Liver (tissue), 9 donors: Measurements from ENCODE around the gene PIGL. TPM values are rescaled to one million over a fixed set of nuclear protein-coding genes. Genes with fewer than 3 reads are reported as not detected.
"Not testable (repeated sequence)": the region's sequence is repeated elsewhere in the genome, so short reads cannot be mapped to it uniquely, and the experiment has no call there.

Source experiments
- DNase-seq: peaks from one replicate; pipeline ENCODE4 v3.0.0-alpha.2; 2017; ENCODE audit warnings: low spot score
- H3K27ac ChIP-seq, 2 donors: one replicate each; pipeline ENCODE4 v1.7.0; 2013; ENCODE audit warnings: inconsistent platforms in 2 of 2, low read length in 2 of 2, control low read depth in 1 of 2, low read depth in 1 of 2, mild to moderate bottlenecking in 1 of 2
- H3K27me3 ChIP-seq, 4 donors: one replicate each; pipeline versions ENCODE4 v1.6.1 to v1.7.0; 2013; ENCODE audit warnings: low read length in 3 of 4, inconsistent platforms in 1 of 4, mild to moderate bottlenecking in 1 of 4, moderate library complexity in 1 of 4; ENCODE audit not compliant: control insufficient read depth in 4 of 4, insufficient read depth in 4 of 4
- H3K36me3 ChIP-seq, 4 donors: one replicate each; pipeline versions ENCODE4 v1.6.1 to v1.7.0; 2013; ENCODE audit warnings: low read length in 3 of 4, mild to moderate bottlenecking in 3 of 4, low read depth in 1 of 4, moderate library complexity in 1 of 4; ENCODE audit not compliant: control insufficient read depth in 4 of 4, insufficient read depth in 3 of 4
- H3K4me1 ChIP-seq, 4 donors: one replicate each; pipeline versions ENCODE4 v1.6.1 to v1.7.0; 2013; ENCODE audit warnings: low read length in 3 of 4, mild to moderate bottlenecking in 3 of 4, moderate library complexity in 1 of 4; ENCODE audit not compliant: control insufficient read depth in 4 of 4, insufficient read depth in 4 of 4
- H3K4me3 ChIP-seq, 3 donors: one replicate each; pipeline versions ENCODE4 v1.6.1 to v1.7.0; 2013; ENCODE audit warnings: low read length in 3 of 3, control low read depth in 1 of 3, low read depth in 1 of 3, mild to moderate bottlenecking in 1 of 3
- H3K9ac ChIP-seq, 2 donors: one replicate each; pipeline ENCODE4 v1.7.0; 2013; ENCODE audit warnings: low read length in 2 of 2, mild to moderate bottlenecking in 2 of 2, moderate library complexity in 2 of 2, control low read depth in 1 of 2, low read depth in 1 of 2
- H3K9me3 ChIP-seq, 4 donors: one replicate each; pipeline versions ENCODE4 v1.6.1 to v1.7.0; 2013; ENCODE audit warnings: low read length in 3 of 4; ENCODE audit not compliant: control insufficient read depth in 4 of 4
- EGR1 ChIP-seq, 2 donors: IDR thresholded peaks; 2 replicates each; pipeline ENCODE4 v1.6.1; 2016 to 2018; ENCODE audit warnings: antibody characterized with exemption in 2 of 2, low read depth in 2 of 2
- FOXA1 ChIP-seq: IDR thresholded peaks from 2 replicates; pipeline ENCODE4 v1.6.1; 2016; ENCODE audit warnings: antibody characterized with exemption
- GABPA ChIP-seq, 2 donors: IDR thresholded peaks in 1 of 2; conservative IDR thresholded peaks in 1 of 2; 2 replicates each; pipeline ENCODE4 v1.6.1; 2016; ENCODE audit warnings: antibody characterized with exemption in 2 of 2, mild to moderate bottlenecking in 1 of 2, moderate library complexity in 1 of 2
- HNF4A ChIP-seq, 2 donors: conservative IDR thresholded peaks; 2 replicates each; pipeline ENCODE4 v1.6.1; 2016; ENCODE audit warnings: antibody characterized with exemption in 2 of 2, mild to moderate bottlenecking in 2 of 2
- HNF4G ChIP-seq: IDR thresholded peaks from 2 replicates; pipeline ENCODE4 v1.6.1; 2016; ENCODE audit warnings: antibody characterized with exemption
- JUND ChIP-seq, 2 donors: IDR thresholded peaks; 2 replicates each; pipeline ENCODE4 v1.6.1; 2016; ENCODE audit warnings: antibody characterized with exemption in 2 of 2
- MAX ChIP-seq: IDR thresholded peaks from 2 replicates; pipeline ENCODE4 v1.6.1; 2016; ENCODE audit warnings: antibody characterized with exemption
- RAD21 ChIP-seq, 2 donors: IDR thresholded peaks; 2 replicates each; pipeline ENCODE4 v1.6.1; 2016; ENCODE audit warnings: antibody characterized with exemption in 2 of 2, mild to moderate bottlenecking in 2 of 2
- RXRA ChIP-seq, 2 donors: IDR thresholded peaks; 2 replicates each; pipeline ENCODE4 v1.6.1; 2017 to 2018; ENCODE audit warnings: antibody characterized with exemption in 2 of 2, mild to moderate bottlenecking in 1 of 2
- SP1 ChIP-seq: IDR thresholded peaks from 2 replicates; pipeline ENCODE4 v1.6.1; 2018; ENCODE audit warnings: antibody characterized with exemption, mild to moderate bottlenecking
- TAF1 ChIP-seq: conservative IDR thresholded peaks from 2 replicates; pipeline ENCODE4 v1.6.1; 2016; ENCODE audit warnings: antibody characterized with exemption, mild to moderate bottlenecking
- YY1 ChIP-seq: IDR thresholded peaks from 2 replicates; pipeline ENCODE4 v1.6.1; 2016; ENCODE audit warnings: antibody characterized with exemption, mild to moderate bottlenecking
- ZBTB33 ChIP-seq: IDR thresholded peaks from 2 replicates; pipeline ENCODE4 v1.6.1; 2016; ENCODE audit warnings: antibody characterized with exemption
- WGBS: extraction: QIAGEN DNeasy Blood & Tissue Kit; methylation state at CpG from one replicate; pipeline ENCODE4 v1.1.7; 2013; 5-methylcytosine and 5-hydroxymethylcytosine counted together
- polyA plus RNA-seq, 2 donors: library from polyadenylated mRNA; stranded (reverse) in 1 of 2; unstranded in 1 of 2; fragments of 200-250 nt in 1 of 2; fragments of >200 nt in 1 of 2; fragmentation: Nextera tagmentation in 1 of 2; extraction: Ambion mirVana in 1 of 2; gene quantifications; one replicate each; pipeline versions ENCODE4 v1.2.1 to v1.2.3, GENCODE V29; 2013 to 2015
- total RNA-seq, 2 donors: library from RNA; depleted of rRNA; stranded (reverse); fragments of >200 nt; gene quantifications; one replicate each; pipeline ENCODE4 v1.2.3, GENCODE V29; 2014
- TF ChIP-seq, protein P1 (sequence below): IDR thresholded peaks from 2 replicates; pipeline ENCODE4 v1.6.1; 2016; ENCODE audit warnings: antibody characterized with exemption
- TF ChIP-seq, protein P2 (sequence below): IDR thresholded peaks from 2 replicates; pipeline ENCODE4 v1.6.1; 2016; ENCODE audit warnings: antibody characterized with exemption, mild to moderate bottlenecking
- donor health status: healthy.
- donor health status: healthy.
- donor health status: healthy.
- donor health status: healthy.
- donor health status: healthy.

Gene PIGL
- total and polyA plus RNA-seq, 4 donors, result 6.7 to 34.7 (median 14.7) TPM

- not testable (repeated sequence) for DNase-seq, H3K27ac ChIP-seq, H3K9me3 ChIP-seq, H3K27me3 ChIP-seq, H3K4me1 ChIP-seq, H3K36me3 ChIP-seq, H3K9ac ChIP-seq, H3K4me3 ChIP-seq
- WGBS, result 92% methylated on average over 8 of the region's 8 CpGs
Observed at GRCh38 chr17:16229912-16230561, 13.0 kb downstream of the PIGL start.

- Histone ChIP-seq H3K4me3 (no peak overlapping the region), H3K27ac (no peak overlapping the region), H3K9ac (no peak overlapping the region), H3K4me1 (peaks cover 0 to 2% (median 0%) of the 10 kb centered on the region in 4 donors), H3K36me3 (no peaks in the 10 kb centered on the region), H3K9me3 (no peaks in the 10 kb centered on the region), H3K27me3 (no peaks in the 10 kb centered on the region)
- TF ChIP-seq RXRA (IDR thresholded peaks at IDR 0.05), result no peak
- no peak for DNase-seq
- 92% methylated on average over 1 of the region's 1 CpG for WGBS
Observed at GRCh38 chr17:16232391-16232790, 15.4 kb downstream of the PIGL start.

GRCh38 chr17:16239931-16240330, 22.9 kb downstream of the PIGL start:
- over 99% methylated on average over 3 of the region's 3 CpGs for WGBS
- Histone ChIP-seq H3K27ac (no peak overlapping the region), H3K4me1 (peaks cover 0 to 2% (median 0%) of the 10 kb centered on the region in 4 donors), H3K27me3 (no peaks in the 10 kb centered on the region), H3K9ac (no peak overlapping the region), H3K36me3 (no peaks in the 10 kb centered on the region), H3K4me3 (no peak overlapping the region), H3K9me3 (no peaks in the 10 kb centered on the region)
- TF ChIP-seq HNF4G, result no peak
- TF ChIP-seq GABPA (IDR thresholded peaks at IDR 0.05 in 1 of 2, conservative IDR thresholded peaks at IDR 0.05 in 1 of 2), result no peak
- no peak for TF ChIP-seq RXRA (IDR thresholded peaks at IDR 0.05)
- TF ChIP-seq MAX, result no peak
- no peak for TF ChIP-seq YY1
- TF ChIP-seq JUND (IDR thresholded peaks at IDR 0.05), result no peak
- TF ChIP-seq ZBTB33, result no peak
- TF ChIP-seq, protein P1, sequence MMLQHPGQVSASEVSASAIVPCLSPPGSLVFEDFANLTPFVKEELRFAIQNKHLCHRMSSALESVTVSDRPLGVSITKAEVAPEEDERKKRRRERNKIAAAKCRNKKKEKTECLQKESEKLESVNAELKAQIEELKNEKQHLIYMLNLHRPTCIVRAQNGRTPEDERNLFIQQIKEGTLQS, result no peak
- TF ChIP-seq HNF4A (conservative IDR thresholded peaks at IDR 0.05), result no peak
- TF ChIP-seq SP1, result no peak
- TF ChIP-seq, protein P2, sequence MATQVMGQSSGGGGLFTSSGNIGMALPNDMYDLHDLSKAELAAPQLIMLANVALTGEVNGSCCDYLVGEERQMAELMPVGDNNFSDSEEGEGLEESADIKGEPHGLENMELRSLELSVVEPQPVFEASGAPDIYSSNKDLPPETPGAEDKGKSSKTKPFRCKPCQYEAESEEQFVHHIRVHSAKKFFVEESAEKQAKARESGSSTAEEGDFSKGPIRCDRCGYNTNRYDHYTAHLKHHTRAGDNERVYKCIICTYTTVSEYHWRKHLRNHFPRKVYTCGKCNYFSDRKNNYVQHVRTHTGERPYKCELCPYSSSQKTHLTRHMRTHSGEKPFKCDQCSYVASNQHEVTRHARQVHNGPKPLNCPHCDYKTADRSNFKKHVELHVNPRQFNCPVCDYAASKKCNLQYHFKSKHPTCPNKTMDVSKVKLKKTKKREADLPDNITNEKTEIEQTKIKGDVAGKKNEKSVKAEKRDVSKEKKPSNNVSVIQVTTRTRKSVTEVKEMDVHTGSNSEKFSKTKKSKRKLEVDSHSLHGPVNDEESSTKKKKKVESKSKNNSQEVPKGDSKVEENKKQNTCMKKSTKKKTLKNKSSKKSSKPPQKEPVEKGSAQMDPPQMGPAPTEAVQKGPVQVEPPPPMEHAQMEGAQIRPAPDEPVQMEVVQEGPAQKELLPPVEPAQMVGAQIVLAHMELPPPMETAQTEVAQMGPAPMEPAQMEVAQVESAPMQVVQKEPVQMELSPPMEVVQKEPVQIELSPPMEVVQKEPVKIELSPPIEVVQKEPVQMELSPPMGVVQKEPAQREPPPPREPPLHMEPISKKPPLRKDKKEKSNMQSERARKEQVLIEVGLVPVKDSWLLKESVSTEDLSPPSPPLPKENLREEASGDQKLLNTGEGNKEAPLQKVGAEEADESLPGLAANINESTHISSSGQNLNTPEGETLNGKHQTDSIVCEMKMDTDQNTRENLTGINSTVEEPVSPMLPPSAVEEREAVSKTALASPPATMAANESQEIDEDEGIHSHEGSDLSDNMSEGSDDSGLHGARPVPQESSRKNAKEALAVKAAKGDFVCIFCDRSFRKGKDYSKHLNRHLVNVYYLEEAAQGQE, result no peak
- TF ChIP-seq TAF1, result no peak
- TF ChIP-seq FOXA1, result no peak
- TF ChIP-seq EGR1 (IDR thresholded peaks at IDR 0.05; ENCODE audit: low read depth in 2 of 2), result no peak
- TF ChIP-seq RAD21 (IDR thresholded peaks at IDR 0.05), result no peak
- no peak for DNase-seq
